ENCODE measurements around the gene CCDC47.
A peak's percentile ranks its signal among the peaks of the same experiment; 100 is the strongest.
"Not testable (repeated sequence)": the region's sequence is repeated elsewhere in the genome, so short reads cannot be mapped to it uniquely, and the experiment has no call there.

The CCDC47 gene, protein sequence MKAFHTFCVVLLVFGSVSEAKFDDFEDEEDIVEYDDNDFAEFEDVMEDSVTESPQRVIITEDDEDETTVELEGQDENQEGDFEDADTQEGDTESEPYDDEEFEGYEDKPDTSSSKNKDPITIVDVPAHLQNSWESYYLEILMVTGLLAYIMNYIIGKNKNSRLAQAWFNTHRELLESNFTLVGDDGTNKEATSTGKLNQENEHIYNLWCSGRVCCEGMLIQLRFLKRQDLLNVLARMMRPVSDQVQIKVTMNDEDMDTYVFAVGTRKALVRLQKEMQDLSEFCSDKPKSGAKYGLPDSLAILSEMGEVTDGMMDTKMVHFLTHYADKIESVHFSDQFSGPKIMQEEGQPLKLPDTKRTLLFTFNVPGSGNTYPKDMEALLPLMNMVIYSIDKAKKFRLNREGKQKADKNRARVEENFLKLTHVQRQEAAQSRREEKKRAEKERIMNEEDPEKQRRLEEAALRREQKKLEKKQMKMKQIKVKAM

DNA sequence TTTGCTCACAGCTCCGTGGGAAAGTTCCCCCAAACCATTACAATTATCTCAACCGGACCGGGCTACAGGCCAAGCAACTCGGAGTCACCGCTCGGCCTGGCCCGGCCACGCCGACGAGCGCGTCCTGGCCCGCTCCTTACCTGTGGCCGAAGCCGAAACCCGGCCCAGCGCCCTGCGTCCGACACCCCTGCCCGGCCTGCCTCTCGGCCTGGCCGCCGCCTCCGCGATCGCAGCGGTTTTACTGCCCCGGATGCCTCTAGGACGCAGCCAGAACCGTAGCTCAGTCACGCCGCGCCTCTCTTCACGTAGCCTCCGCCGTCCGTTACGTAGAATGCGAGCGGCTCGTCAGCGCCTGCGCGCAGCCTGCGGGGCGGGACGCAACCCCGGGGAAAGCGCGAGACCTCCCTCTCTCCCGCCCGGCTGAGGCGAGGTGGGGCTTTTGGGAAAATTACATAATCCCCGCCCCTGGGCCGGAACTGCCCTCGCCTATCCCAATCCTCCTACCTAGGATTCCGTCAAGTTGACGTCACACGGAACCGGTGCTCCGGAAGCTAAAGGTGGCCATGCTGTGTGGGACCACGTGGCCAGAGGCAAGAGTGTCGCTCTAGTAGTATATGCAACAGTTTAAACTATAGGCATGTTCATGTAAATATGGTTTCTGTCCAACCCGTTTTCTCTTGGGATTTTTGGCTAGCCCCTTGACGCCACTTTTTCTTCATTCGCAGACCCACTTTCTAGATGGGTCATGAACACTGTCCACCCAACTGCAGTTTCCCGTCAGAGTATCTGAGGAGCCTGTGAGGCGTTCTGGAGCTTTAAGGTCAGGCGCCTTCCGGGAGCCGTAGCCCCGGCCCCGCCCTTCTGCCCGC, at the start of gene CCDC47:
TSS of gene CCDC47 (minus strand) at position 326 of the 869 bp plus-strand sequence. CDS start 7,422 bp downstream, outside the sequence.
- peak; percentile 98 for DNase-seq

DNA sequence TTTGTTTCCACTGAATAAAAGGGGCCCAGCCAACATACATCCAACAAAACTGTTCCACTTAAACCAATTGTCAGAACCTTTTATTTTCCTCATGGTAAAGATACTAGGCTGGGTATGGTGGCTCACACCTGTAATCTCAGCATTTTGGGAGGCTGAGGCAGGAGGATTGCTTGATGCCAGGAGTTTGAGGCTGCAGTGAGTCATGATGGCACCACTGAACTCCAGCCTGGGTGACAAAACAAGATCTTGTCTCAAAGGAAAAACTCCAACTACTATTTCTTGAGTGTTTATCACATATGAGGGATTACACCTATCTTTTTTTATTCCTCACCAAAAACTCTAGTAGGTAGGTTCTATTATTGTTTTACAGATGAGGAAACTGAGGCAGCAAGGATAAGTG, 49.1 kb upstream of the CCDC47 start:
- DNase-seq: no peak

DNA sequence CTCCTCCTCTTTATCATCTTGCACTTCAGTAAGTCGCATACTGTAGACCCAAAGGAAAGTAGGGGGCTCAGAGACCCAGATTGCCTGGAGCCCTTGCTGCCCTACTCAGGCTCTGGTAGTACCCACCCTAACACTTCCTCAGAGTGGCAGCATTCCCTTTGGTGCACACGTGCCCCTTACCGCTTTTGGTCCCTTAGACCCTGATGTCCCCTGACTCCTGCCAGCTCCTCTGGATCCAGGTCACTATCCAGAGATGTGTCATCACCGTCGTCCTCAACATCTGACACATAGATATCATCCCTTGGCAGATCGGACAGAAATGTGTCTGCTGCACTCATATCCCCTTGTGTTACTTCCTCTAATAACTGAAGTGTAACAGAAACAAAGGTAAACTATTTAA, 48.4 kb upstream of the CCDC47 start:
- DNase-seq: no peak

GRCh38 chr17:63820963-63821561, 47.7 kb upstream of the CCDC47 start:
- no peak for DNase-seq

GRCh38 chr17:63819585-63820537, 46.5 kb upstream of the CCDC47 start:
- no peak for DNase-seq

DNA sequence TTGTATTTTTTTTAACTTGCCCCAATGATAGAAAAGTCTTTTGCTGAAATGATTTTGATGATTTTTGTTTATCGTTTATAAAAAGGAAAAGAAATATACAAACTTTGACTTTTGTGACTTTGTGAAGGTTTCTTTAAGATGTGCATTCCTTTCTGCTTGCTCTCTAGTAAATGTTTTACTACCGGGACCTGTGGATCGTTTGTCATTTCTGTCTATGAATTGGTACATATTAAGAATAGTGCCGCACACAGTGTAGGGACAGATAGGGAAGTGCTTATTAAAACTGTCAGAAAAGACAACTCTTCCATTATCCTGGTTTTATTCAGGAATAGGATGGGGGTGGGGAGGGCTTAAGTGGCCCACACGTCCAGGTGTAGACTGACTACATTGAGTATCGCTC, 45.7 kb upstream of the CCDC47 start:
- no peak for DNase-seq

DNA sequence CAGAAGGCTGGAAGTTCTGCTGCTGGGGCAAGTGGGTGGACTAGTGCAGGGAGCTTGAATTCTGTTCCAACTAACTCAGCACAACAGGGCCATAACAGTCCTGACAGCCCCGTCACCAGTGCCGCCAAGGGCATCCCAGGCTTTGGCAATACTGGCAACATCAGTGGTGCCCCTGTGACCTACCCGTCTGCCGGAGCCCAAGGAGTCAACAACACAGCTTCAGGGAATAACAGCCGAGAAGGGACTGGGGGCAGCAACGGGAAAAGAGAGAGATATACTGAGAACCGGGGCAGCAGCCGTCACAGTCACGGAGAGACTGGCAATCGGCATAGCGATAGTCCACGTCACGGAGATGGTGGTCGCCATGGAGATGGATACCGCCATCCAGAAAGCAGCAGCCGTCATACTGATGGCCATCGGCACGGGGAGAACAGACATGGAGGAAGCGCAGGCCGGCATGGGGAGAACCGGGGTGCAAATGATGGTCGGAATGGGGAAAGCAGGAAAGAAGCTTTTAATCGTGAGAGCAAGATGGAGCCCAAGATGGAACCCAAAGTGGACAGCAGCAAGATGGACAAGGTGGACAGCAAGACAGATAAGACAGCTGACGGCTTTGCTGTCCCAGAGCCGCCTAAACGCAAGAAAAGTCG, 44.5 kb upstream of the CCDC47 start:
- no peak for DNase-seq

- DNase-seq: no peak
Observed at GRCh38 chr17:63816669-63817068, 43.3 kb upstream of the CCDC47 start.

DNA sequence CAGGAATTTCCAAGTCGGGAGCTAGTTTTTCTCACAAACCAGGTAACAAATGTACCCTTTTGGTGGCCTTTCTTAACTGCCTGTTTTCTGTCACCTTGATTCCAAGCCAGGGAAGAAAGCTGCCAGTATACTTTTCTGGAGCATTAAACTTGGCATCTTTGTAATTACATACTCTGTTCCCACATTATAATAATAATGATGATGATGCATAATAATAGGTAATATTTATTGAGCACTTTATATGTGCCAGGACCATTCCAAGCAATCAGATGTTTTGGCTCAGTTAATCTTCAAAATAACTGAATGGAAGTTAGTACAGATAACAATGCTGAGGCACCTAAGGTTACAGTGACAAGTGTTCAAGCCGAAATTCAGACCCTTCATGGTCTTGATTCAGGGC, 42.7 kb upstream of the CCDC47 start:
- DNase-seq: no peak

DNA sequence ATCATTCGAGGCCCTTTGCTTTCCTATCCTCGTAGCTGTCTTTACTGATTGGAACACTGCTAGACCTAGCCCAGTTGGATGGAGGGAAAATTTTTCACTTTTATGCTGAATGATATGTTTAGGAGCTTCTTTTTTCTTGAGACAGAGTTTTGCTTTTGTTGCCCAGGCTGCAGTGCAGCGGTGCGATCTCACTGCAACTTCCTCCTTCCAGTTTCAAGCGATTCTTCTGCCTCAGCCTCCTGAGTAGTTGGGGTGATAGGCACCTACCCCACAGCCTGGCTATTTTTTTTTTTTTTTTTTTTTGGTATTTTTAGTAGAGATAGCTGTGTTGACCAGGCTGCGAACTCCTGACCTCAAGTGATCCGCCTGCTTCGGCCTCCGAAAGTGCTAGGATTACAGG, 36.6 kb upstream of the CCDC47 start:
- no peak for DNase-seq

DNA sequence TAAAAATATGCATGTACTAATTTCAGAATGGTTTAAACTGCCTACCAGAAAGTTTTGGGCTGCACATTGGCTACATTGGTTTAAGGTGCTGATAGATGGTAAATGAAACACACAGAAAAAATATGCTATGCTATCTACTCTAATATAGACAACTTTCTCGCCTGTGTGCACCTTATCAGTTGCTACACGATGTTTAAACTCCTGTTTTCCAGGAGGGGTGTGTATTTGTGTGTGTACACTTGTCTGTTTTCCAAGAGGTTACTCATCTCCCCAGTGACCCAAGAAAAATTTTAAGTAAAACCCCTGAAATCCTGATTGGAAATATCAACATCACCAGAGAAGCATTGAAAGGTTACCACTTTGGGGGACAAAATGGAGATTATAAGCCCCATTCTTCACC, 32.2 kb upstream of the CCDC47 start:
- DNase-seq: no peak

- no peak for DNase-seq
Observed at GRCh38 chr17:63804328-63804727, 30.9 kb upstream of the CCDC47 start.

DNA sequence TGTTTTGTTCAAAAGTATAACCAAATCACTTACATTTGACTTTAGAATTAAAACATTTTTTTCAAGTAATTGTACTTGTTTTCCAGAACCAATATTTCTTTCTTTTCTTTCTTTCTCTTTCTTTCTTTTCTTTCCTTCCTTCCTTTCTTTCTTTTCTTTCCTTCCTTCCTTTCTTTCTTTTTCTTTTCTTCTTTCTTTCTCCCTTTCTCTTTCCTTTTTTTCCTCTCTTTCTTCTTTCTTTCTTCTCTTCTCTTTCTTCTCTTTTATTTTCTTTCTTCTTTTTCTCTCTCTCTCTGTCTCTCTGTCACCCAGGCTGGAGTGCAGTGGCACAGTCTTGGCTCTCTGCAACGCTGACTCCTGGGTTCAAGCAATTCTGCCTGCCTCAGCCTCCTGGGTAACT, 27.4 kb upstream of the CCDC47 start:
- DNase-seq: no peak

DNA sequence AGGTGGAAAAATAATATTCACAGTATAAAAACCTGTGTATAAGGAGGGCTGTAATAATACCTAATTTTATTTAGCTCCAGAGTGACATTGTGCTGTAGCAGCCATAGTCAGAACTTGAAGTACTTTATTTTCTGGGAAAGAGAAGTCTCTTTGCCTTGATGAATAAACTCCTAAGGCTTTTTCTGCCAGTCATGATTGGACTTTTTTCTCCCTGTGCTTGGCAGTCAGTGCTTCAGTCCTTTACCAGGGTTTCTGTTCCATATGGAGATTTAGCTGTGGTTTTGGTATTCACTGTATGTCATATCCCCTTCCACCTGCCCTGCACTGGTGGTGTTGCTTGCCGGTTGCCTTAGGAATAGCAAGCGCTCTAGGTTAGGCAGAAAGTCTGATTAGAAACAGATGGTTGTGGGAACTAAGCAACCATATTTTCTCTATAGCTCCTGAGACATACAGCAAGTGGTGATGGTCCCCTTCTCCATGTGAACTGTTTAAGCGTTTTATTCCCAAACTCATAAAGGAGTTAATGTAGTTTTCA, 25.2 kb upstream of the CCDC47 start:
- DNase-seq: no peak

DNA sequence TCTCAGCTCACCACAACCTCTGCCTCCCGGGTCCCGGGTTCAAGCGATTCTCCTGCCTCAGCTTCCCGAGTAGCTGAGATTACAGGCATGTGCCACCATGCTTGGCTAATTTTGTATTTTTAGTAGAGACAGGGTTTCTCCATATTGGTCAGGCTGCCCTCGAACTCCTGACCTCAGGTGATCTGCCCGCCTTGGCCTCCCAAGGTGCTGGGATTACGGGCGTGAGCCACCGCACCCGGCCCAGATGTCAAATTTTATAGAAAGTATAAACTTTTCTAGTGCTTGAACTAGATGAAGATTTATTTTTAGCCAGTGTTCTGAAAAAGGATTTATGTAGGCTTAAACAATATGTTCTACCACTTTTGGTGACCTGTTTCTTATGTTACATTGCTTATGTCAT, 23.0 kb upstream of the CCDC47 start:
- not testable (repeated sequence) for DNase-seq

GRCh38 chr17:63792055-63792729, 18.8 kb upstream of the CCDC47 start:
- DNase-seq: no peak

DNA sequence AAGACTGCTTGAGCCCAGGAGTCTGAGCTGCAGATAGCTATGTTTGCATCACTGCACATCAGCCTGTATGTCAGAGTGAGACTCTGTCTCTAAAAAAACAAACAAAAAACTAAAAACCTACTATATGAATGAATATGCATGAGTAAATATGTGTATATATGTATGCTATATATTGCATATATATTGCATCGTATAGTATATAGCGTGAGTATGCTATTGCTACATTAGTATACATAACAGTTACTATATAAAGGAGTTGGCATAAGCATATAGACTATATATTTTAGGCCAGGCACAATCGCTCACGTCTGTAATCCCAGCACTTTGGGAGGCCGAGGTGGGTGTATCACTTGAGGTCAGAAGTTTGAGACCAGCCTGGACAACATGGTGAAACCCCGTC, 16.7 kb upstream of the CCDC47 start:
- no peak for DNase-seq

GRCh38 chr17:63786971-63787711, 13.7 kb upstream of the CCDC47 start:
- DNase-seq: no peak

GRCh38 chr17:63786117-63786516, 12.7 kb upstream of the CCDC47 start:
- no peak for DNase-seq

GRCh38 chr17:63785556-63785955, 12.2 kb upstream of the CCDC47 start:
- DNase-seq: no peak

Data from NCI-H2107 (cell line).